ENCODE measurements around the gene NTM. TPM values are rescaled to one million over a fixed set of nuclear protein-coding genes. Genes with fewer than 3 reads are reported as not detected.

The NTM gene
- total and polyA plus RNA-seq, 2 donors (not counting 1 experiment from before 2014, with no cell fraction given) = 12.3 to 28.6 TPM

GRCh38 chr11:131544591-131544990, 174.2 kb downstream of the NTM start:
- Histone ChIP-seq H2AFZ (ENCODE audit: low read length) (no peak overlapping the region), H3K27ac (ENCODE audit: insufficient read depth, low read length) (no peak overlapping the region), H3K9me3 (ENCODE audit: control insufficient read depth, insufficient read depth, low read depth, low read length) (no peaks in the 10 kb centered on the region), H3K36me3 (ENCODE audit: control insufficient read depth, insufficient read depth, low read length) (no peaks in the 10 kb centered on the region), H3K4me2 (ENCODE audit: extremely low read depth, insufficient read depth, low read length) (no peak overlapping the region), H3K27me3 (ENCODE audit: control insufficient read depth, insufficient read depth, low read length) (peaks cover 2% of the 10 kb centered on the region), H3K4me3 (replicated peaks in 1 of 4; ENCODE audit: control extremely low read depth in 1 of 4, insufficient read depth in 1 of 4, low read depth in 3 of 4, low read length in 4 of 4) (no peak overlapping the region), H3K79me2 (ENCODE audit: control insufficient read depth, insufficient read depth, low read length) (no peaks in the 10 kb centered on the region), H3K9ac (ENCODE audit: insufficient read depth, low read length) (no peak overlapping the region), H3K4me1 (ENCODE audit: control insufficient read depth, extremely low read depth, insufficient read depth, low read length) (no peaks in the 10 kb centered on the region), H4K20me1 (ENCODE audit: control insufficient read depth, extremely low read depth, insufficient read depth, low read length) (no peaks in the 10 kb centered on the region)
- no peak for DNase-seq (ENCODE audit: low read depth in 2 of 2)
- TF ChIP-seq EZH2 (IDR thresholded peaks at IDR 0.05; ENCODE audit: low read length, missing control alignments) = no peak
- no peak for TF ChIP-seq CTCF (conservative IDR thresholded peaks at IDR 0.05 in 1 of 2, IDR thresholded peaks at IDR 0.05 in 1 of 2; ENCODE audit: low read depth in 1 of 2, low read length in 2 of 2)

- peak in 1 of 2 donors; percentile 4 for DNase-seq (ENCODE audit: low read depth in 2 of 2)
- Histone ChIP-seq H3K9me3 (ENCODE audit: control insufficient read depth, insufficient read depth, low read depth, low read length) (no peaks in the 10 kb centered on the region), H3K27ac (ENCODE audit: insufficient read depth, low read length) (no peak overlapping the region), H3K36me3 (ENCODE audit: control insufficient read depth, insufficient read depth, low read length) (no peaks in the 10 kb centered on the region), H3K4me1 (ENCODE audit: control insufficient read depth, extremely low read depth, insufficient read depth, low read length) (no peaks in the 10 kb centered on the region), H4K20me1 (ENCODE audit: control insufficient read depth, extremely low read depth, insufficient read depth, low read length) (no peaks in the 10 kb centered on the region), H3K4me2 (ENCODE audit: extremely low read depth, insufficient read depth, low read length) (peak overlapping the region; percentile 30), H3K27me3 (ENCODE audit: control insufficient read depth, insufficient read depth, low read length) (peaks cover 2% of the 10 kb centered on the region), H2AFZ (ENCODE audit: low read length) (no peak overlapping the region), H3K9ac (ENCODE audit: insufficient read depth, low read length) (no peak overlapping the region), H3K4me3 (replicated peaks in 1 of 4; ENCODE audit: control extremely low read depth in 1 of 4, insufficient read depth in 1 of 4, low read depth in 3 of 4, low read length in 4 of 4) (peak overlapping the region in 2 of 4 experiments; percentile 1 to 37), H3K79me2 (ENCODE audit: control insufficient read depth, insufficient read depth, low read length) (no peaks in the 10 kb centered on the region)
- no peak for TF ChIP-seq CTCF (conservative IDR thresholded peaks at IDR 0.05 in 1 of 2, IDR thresholded peaks at IDR 0.05 in 1 of 2; ENCODE audit: low read depth in 1 of 2, low read length in 2 of 2)
- no peak for TF ChIP-seq EZH2 (IDR thresholded peaks at IDR 0.05; ENCODE audit: low read length, missing control alignments)
Observed at GRCh38 chr11:131546218-131546895, 175.9 kb downstream of the NTM start.

- Histone ChIP-seq H3K27ac (ENCODE audit: insufficient read depth, low read length) (no peak overlapping the region), H3K4me3 (replicated peaks in 1 of 4; ENCODE audit: control extremely low read depth in 1 of 4, insufficient read depth in 1 of 4, low read depth in 3 of 4, low read length in 4 of 4) (no peak overlapping the region), H3K36me3 (ENCODE audit: control insufficient read depth, insufficient read depth, low read length) (no peaks in the 10 kb centered on the region), H3K9me3 (ENCODE audit: control insufficient read depth, insufficient read depth, low read depth, low read length) (no peaks in the 10 kb centered on the region), H3K4me2 (ENCODE audit: extremely low read depth, insufficient read depth, low read length) (no peak overlapping the region), H3K27me3 (ENCODE audit: control insufficient read depth, insufficient read depth, low read length) (peaks cover 2% of the 10 kb centered on the region), H3K9ac (ENCODE audit: insufficient read depth, low read length) (no peak overlapping the region), H4K20me1 (ENCODE audit: control insufficient read depth, extremely low read depth, insufficient read depth, low read length) (no peaks in the 10 kb centered on the region), H3K4me1 (ENCODE audit: control insufficient read depth, extremely low read depth, insufficient read depth, low read length) (no peaks in the 10 kb centered on the region), H3K79me2 (ENCODE audit: control insufficient read depth, insufficient read depth, low read length) (no peaks in the 10 kb centered on the region), H2AFZ (ENCODE audit: low read length) (no peak overlapping the region)
- DNase-seq (ENCODE audit: low read depth in 2 of 2) = no peak
- TF ChIP-seq EZH2 (IDR thresholded peaks at IDR 0.05; ENCODE audit: low read length, missing control alignments) = no peak
- no peak for TF ChIP-seq CTCF (conservative IDR thresholded peaks at IDR 0.05 in 1 of 2, IDR thresholded peaks at IDR 0.05 in 1 of 2; ENCODE audit: low read depth in 1 of 2, low read length in 2 of 2)
Observed at GRCh38 chr11:131549099-131549498, 178.7 kb downstream of the NTM start.
